Common myeloid progenitor, CD34-positive (primary cell): ENCODE measurements around the gene NR6A1.

Experiments
- CTCF ChIA-PET: fragments of 350-600 bp; sonication (Branson Sonifier 250); formaldehyde crosslinking; loops from one replicate; lab custom pipeline; 2021; ENCODE audit warnings: antibody characterized with exemption; lab: Charles Lee
- POLR2A ChIA-PET: fragments of 350-600 bp; sonication (Branson Sonifier 250); formaldehyde crosslinking; loops from one replicate; lab custom pipeline; 2021; ENCODE audit warnings: antibody characterized with exemption; lab: Charles Lee
- DNase-seq, 3 donors: peaks; one replicate each; pipeline versions ENCODE4 v3.0.0 to v3.0.0-alpha.2; 2013
- H3K27ac ChIP-seq, 2 experiments: 1 replicate in 1 of 2; 2 replicates in 1 of 2; pipeline ENCODE4 v1.7.0; 2013; ENCODE audit warnings: inconsistent platforms in 2 of 2, low read length in 2 of 2, mild to moderate bottlenecking in 2 of 2, low read depth in 1 of 2, moderate library complexity in 1 of 2; ENCODE audit not compliant: severe bottlenecking in 2 of 2, insufficient read depth in 1 of 2, poor library complexity in 1 of 2
- H3K27me3 ChIP-seq, 5 experiments: replicated peaks in 2 of 5; 1 replicate in 3 of 5; 2 replicates in 2 of 5; pipeline versions ENCODE4 v1.6.1 to v1.7.0; 2013; ENCODE audit warnings: low read length in 4 of 5, mild to moderate bottlenecking in 2 of 5, moderate library complexity in 2 of 5, inconsistent platforms in 1 of 5; ENCODE audit not compliant: insufficient read depth in 5 of 5, control insufficient read depth in 4 of 5
- H3K36me3 ChIP-seq, 4 experiments: 1 replicate in 2 of 4; 2 replicates in 2 of 4; pipeline versions ENCODE4 v1.6.1 to v1.7.0; 2013; ENCODE audit warnings: low read length in 3 of 4, control low read depth in 1 of 4, mild to moderate bottlenecking in 1 of 4; ENCODE audit not compliant: control insufficient read depth in 4 of 4, insufficient read depth in 4 of 4
- H3K4me1 ChIP-seq, 4 experiments: 1 replicate in 3 of 4; 2 replicates in 1 of 4; pipeline versions ENCODE4 v1.6.1 to v1.7.1; 2013; ENCODE audit warnings: low read length in 3 of 4, mild to moderate bottlenecking in 3 of 4, control low read depth in 1 of 4, inconsistent platforms in 1 of 4, moderate library complexity in 1 of 4; ENCODE audit not compliant: control insufficient read depth in 4 of 4, insufficient read depth in 4 of 4; ENCODE audit errors: control extremely low read depth in 1 of 4
- H3K4me3 ChIP-seq, 7 experiments: 1 replicate in 4 of 7; 2 replicates in 3 of 7; pipeline versions ENCODE4 v1.5.1 to v1.7.0; 2013; ENCODE audit warnings: mild to moderate bottlenecking in 7 of 7, low read length in 6 of 7, moderate library complexity in 6 of 7, inconsistent platforms in 2 of 7, low read depth in 2 of 7, control low read depth in 1 of 7; ENCODE audit not compliant: insufficient read depth in 4 of 7, control insufficient read depth in 1 of 7; ENCODE audit errors: extremely low read depth in 1 of 7
- H3K9me3 ChIP-seq, 5 experiments: 1 replicate in 4 of 5; 2 replicates in 1 of 5; pipeline versions ENCODE4 v1.6.1 to v1.7.1; 2013; ENCODE audit warnings: low read length in 4 of 5, mild to moderate bottlenecking in 2 of 5, inconsistent platforms in 1 of 5, low read depth in 1 of 5, moderate library complexity in 1 of 5; ENCODE audit not compliant: control insufficient read depth in 4 of 5, insufficient read depth in 2 of 5; ENCODE audit errors: control extremely low read depth in 1 of 5
- WGBS: methylation state at CpG from one replicate; pipeline ENCODE4 v1.1.5; 2013; ENCODE audit not compliant: insufficient coverage; 5-methylcytosine and 5-hydroxymethylcytosine counted together

NR6A1 gene

GRCh38 chr9:124606027-124606426, 165.1 kb downstream of the NR6A1 start:
- no peak overlapping the region for H3K27ac ChIP-seq
- no peaks in the 10 kb centered on the region for H3K36me3 ChIP-seq
- no peaks in the 10 kb centered on the region for H3K9me3 ChIP-seq
- H3K4me1 ChIP-seq, result no peaks in the 10 kb centered on the region
- no peak for DNase-seq
- no peaks in the 10 kb centered on the region for H3K27me3 ChIP-seq
- CTCF ChIA-PET, result interaction anchor here (1.3 to 2.1 kb wide), 3 partner anchors 11 to 106 kb away, joined by 3 to 7 read pairs (median 4); no protein-coding TSS in a partner anchor
- 100% methylated on average over 1 of the region's 2 CpGs for WGBS
- POLR2A ChIA-PET, result interaction anchor here (0.7 kb wide), 1 partner anchor 11 kb away, joined by 3 read pairs; no protein-coding TSS in a partner anchor
- H3K4me3 ChIP-seq, result no peak overlapping the region

- H3K36me3 ChIP-seq, result no peaks in the 10 kb centered on the region
- no peaks in the 10 kb centered on the region for H3K27me3 ChIP-seq
- DNase-seq, result no peak
- H3K4me1 ChIP-seq, result no peaks in the 10 kb centered on the region
- H3K27ac ChIP-seq, result no peak overlapping the region
- H3K9me3 ChIP-seq, result no peaks in the 10 kb centered on the region
- CTCF ChIA-PET, result interaction anchor here (1.4 to 1.5 kb wide), 2 partner anchors 12 to 13 kb away, joined by 3 to 4 read pairs; no protein-coding TSS in a partner anchor
- POLR2A ChIA-PET, result interaction anchor here (0.7 kb wide), 1 partner anchor 10 kb away, joined by 3 read pairs; no protein-coding TSS in a partner anchor
- WGBS, result 100% methylated on average over 1 of the region's 4 CpGs
- H3K4me3 ChIP-seq, result no peak overlapping the region
These were observed 165.9 kb downstream of the NR6A1 start for GRCh38 chr9:124605258-124605657.

- ChIA-PET POLR2A (no interaction called here), CTCF (interaction anchor here (1.0 to 2.2 kb wide), 2 partner anchors 15 to 51 kb away, joined by 3 to 8 read pairs; no protein-coding TSS in a partner anchor)
- H3K4me3 ChIP-seq, result no peak overlapping the region
- H3K27ac ChIP-seq, result no peak overlapping the region
- no peak for DNase-seq
- H3K27me3 ChIP-seq, result no peaks in the 10 kb centered on the region
- no peaks in the 10 kb centered on the region for H3K9me3 ChIP-seq
- no peaks in the 10 kb centered on the region for H3K36me3 ChIP-seq
- no peaks in the 10 kb centered on the region for H3K4me1 ChIP-seq
- 100% methylated on average over 1 of the region's 2 CpGs for WGBS
These were observed 168.5 kb downstream of the NR6A1 start for GRCh38 chr9:124602632-124603031.

GRCh38 chr9:124602204-124602603, 168.9 kb downstream of the NR6A1 start:
- DNase-seq, result no peak
- H3K27me3 ChIP-seq, result no peaks in the 10 kb centered on the region
- no peak overlapping the region for H3K4me3 ChIP-seq
- 96% methylated on average over 2 of the region's 2 CpGs for WGBS
- H3K36me3 ChIP-seq, result no peaks in the 10 kb centered on the region
- H3K27ac ChIP-seq, result no peak overlapping the region
- CTCF ChIA-PET, result interaction anchor here (1.4 to 2.2 kb wide), 2 partner anchors 15 to 51 kb away, joined by 4 to 8 read pairs; no protein-coding TSS in a partner anchor
- H3K9me3 ChIP-seq, result no peaks in the 10 kb centered on the region
- no peaks in the 10 kb centered on the region for H3K4me1 ChIP-seq
- POLR2A ChIA-PET, result no interaction called here

- no peaks in the 10 kb centered on the region for H3K36me3 ChIP-seq
- H3K4me1 ChIP-seq, result no peaks in the 10 kb centered on the region
- H3K9me3 ChIP-seq, result no peaks in the 10 kb centered on the region
- no peak overlapping the region for H3K27ac ChIP-seq
- ChIA-PET CTCF (interaction anchor here (0.6 to 0.8 kb wide), 2 partner anchors 113 to 658 kb away, joined by 3 read pairs; no protein-coding TSS in a partner anchor), POLR2A (no interaction called here)
- no peak overlapping the region for H3K4me3 ChIP-seq
- no peak for DNase-seq
- no peaks in the 10 kb centered on the region for H3K27me3 ChIP-seq
These were observed 170.7 kb downstream of the NR6A1 start for GRCh38 chr9:124600407-124600806.

- WGBS, result 94% methylated on average over 35 of the region's 39 CpGs
- DNase-seq, result no peak
- Histone ChIP-seq H3K9me3 (no peaks in the 10 kb centered on the region), H3K27me3 (no peaks in the 10 kb centered on the region), H3K4me1 (peaks cover 0 to 7% (median 4%) of the 10 kb centered on the region in 4 experiments), H3K27ac (no peak overlapping the region), H3K4me3 (no peak overlapping the region), H3K36me3 (no peaks in the 10 kb centered on the region)
- ChIA-PET CTCF (interaction anchor here (0.7 to 1.0 kb wide), 2 partner anchors 11 to 13 kb away, joined by 3 read pairs; no protein-coding TSS in a partner anchor), POLR2A (no interaction called here)
These were observed 171.9 kb downstream of the NR6A1 start for GRCh38 chr9:124599121-124599795.

- H3K27ac ChIP-seq, result no peak overlapping the region
- 100% methylated on average over 4 of the region's 5 CpGs for WGBS
- no peak overlapping the region for H3K4me3 ChIP-seq
- no peaks in the 10 kb centered on the region for H3K27me3 ChIP-seq
- no peak for DNase-seq
- no peaks in the 10 kb centered on the region for H3K36me3 ChIP-seq
- ChIA-PET POLR2A (no interaction called here), CTCF (interaction anchor here (0.7 to 4.1 kb wide), 7 partner anchors 10 to 115 kb away, joined by 3 to 16 read pairs (median 4); no protein-coding TSS in a partner anchor)
- H3K4me1 ChIP-seq, result peaks cover 0 to 19% (median 11%) of the 10 kb centered on the region in 4 experiments
- H3K9me3 ChIP-seq, result no peaks in the 10 kb centered on the region
These were observed 173.1 kb downstream of the NR6A1 start for GRCh38 chr9:124598048-124598447.
